Panc1 (cell line): ENCODE measurements around the gene CDC37L1.

Experiments
- POLR2AphosphoS5 ChIP-seq: IDR thresholded peaks from 2 replicates; pipeline ENCODE4 v1.6.1; 2012; ENCODE audit warnings: mild to moderate bottlenecking, low read depth, low read length, moderate library complexity
- TF ChIP-seq, protein P1 (sequence below): fragments of 450-650 bp; IDR thresholded peaks from 2 replicates; pipeline ENCODE4 v1.5.1; 2017; ENCODE audit warnings: mild to moderate bottlenecking

DNA sequence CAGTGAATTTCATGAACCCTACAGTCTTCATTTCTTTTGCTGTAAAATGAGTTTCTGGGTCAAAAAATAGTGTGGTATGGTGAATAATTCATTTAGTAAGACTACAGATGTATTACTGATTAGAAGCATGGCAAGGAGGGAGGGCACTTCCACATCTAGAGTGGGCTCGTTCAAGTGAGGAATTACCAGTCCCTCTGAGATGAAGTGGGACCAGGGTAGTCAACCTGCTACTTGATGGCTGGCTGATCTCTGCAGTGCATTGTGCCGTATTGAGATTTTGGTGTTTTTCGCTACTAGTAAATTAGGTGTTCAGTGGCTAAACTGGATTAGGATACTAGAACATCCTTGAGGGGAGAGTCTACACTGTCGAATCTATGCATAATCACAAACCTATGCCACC lies 10.8 kb downstream of the CDC37L1 start:
- no peak for TF ChIP-seq POLR2AphosphoS5
- TF ChIP-seq, protein P1, sequence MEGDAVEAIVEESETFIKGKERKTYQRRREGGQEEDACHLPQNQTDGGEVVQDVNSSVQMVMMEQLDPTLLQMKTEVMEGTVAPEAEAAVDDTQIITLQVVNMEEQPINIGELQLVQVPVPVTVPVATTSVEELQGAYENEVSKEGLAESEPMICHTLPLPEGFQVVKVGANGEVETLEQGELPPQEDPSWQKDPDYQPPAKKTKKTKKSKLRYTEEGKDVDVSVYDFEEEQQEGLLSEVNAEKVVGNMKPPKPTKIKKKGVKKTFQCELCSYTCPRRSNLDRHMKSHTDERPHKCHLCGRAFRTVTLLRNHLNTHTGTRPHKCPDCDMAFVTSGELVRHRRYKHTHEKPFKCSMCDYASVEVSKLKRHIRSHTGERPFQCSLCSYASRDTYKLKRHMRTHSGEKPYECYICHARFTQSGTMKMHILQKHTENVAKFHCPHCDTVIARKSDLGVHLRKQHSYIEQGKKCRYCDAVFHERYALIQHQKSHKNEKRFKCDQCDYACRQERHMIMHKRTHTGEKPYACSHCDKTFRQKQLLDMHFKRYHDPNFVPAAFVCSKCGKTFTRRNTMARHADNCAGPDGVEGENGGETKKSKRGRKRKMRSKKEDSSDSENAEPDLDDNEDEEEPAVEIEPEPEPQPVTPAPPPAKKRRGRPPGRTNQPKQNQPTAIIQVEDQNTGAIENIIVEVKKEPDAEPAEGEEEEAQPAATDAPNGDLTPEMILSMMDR = no peak
